HepG2 (cell line): ENCODE measurements around the gene GLIS1. TPM values are rescaled to one million over a fixed set of nuclear protein-coding genes. Genes with fewer than 3 reads are reported as not detected.

Experiments
- ATAC-seq: fragments of 200-7000 bp; cut with Tn5 transposase; 3 replicates; pipeline ENCODE4 v1.9.1; 2020; ENCODE audit warnings: mild to moderate bottlenecking, moderate library complexity
- BruUV-seq: library from RNA; stranded (reverse); fragments of 400-500 nt; replicated peaks from 2 replicates; lab custom pipeline; 2021; lab: Mats Ljungman, UMichigan
- CTCF ChIA-PET: fragments of 300-600 bp; formaldehyde crosslinking; extraction: SDS; loops from one replicate; lab custom pipeline; 2021; ENCODE audit warnings: low total read pairs, inconsistent platforms, low intra/inter-chr PET ratio; lab: Yijun Ruan, JAX
- POLR2A ChIA-PET: fragments of 350-600 bp; sonication (Branson Sonifier 250); formaldehyde crosslinking; loops from one replicate; lab custom pipeline; 2020; ENCODE audit warnings: antibody characterized with exemption, inconsistent platforms; lab: Yijun Ruan, JAX
- DNase-seq: peaks from one replicate; pipeline ENCODE4 v3.0.0-alpha.2; 2015; ENCODE audit warnings: low spot score
- FAIRE-seq: peaks from 3 replicates; lab custom pipeline; 2011; peaks lifted over from hg19 to GRCh38; lab: Jason Lieb, UNC
- H2AFZ ChIP-seq: one replicate; pipeline ENCODE4 v1.6.1; 2011; ENCODE audit warnings: low read length, inconsistent platforms
- H3K27ac ChIP-seq: fragments of 300-600 bp; 3 replicates; pipeline ENCODE4 v1.8.0; 2011; ENCODE audit warnings: mixed run types, mild to moderate bottlenecking, mixed read lengths, low read length, inconsistent platforms; ENCODE audit not compliant: insufficient read depth; ENCODE audit errors: extremely low read length
- H3K27me3 ChIP-seq, 2 experiments: fragments of 200-600 bp in 1 of 2; 2 replicates in 1 of 2; 3 replicates in 1 of 2; pipeline versions ENCODE4 v1.6.0 to v1.8.0; 2011; ENCODE audit warnings: low read length in 2 of 2, mild to moderate bottlenecking in 2 of 2, moderate library complexity in 2 of 2, inconsistent platforms in 1 of 2; ENCODE audit not compliant: insufficient read depth in 2 of 2, control insufficient read depth in 1 of 2
- H3K36me3 ChIP-seq, 2 experiments: fragments of 200-600 bp in 1 of 2; replicated peaks in 1 of 2; 2 replicates in 1 of 2; 3 replicates in 1 of 2; pipeline versions ENCODE4 v1.5.1 to v1.8.0; 2011; ENCODE audit warnings: low read length in 2 of 2, inconsistent platforms in 1 of 2; ENCODE audit not compliant: insufficient read depth in 2 of 2, control insufficient read depth in 1 of 2
- H3K4me1 ChIP-seq: 2 replicates; pipeline ENCODE4 v1.5.1; 2012; ENCODE audit warnings: low read length, inconsistent platforms; ENCODE audit not compliant: insufficient read depth
- H3K4me2 ChIP-seq: 2 replicates; pipeline ENCODE4 v1.6.0; 2011; ENCODE audit warnings: low read depth, low read length, inconsistent platforms
- H3K4me3 ChIP-seq, 3 experiments: fragments of 200-600 bp in 1 of 3; sonication (generic), shearing (Covaris generic) in 1 of 3; replicated peaks in 1 of 3; 2 replicates each; pipeline ENCODE4 v1.5.1; 2011 to 2016; ENCODE audit warnings: low read length in 3 of 3, inconsistent platforms in 2 of 3, low read depth in 2 of 3, mild to moderate bottlenecking in 2 of 3, control low read depth in 1 of 3, mixed read lengths in 1 of 3; ENCODE audit not compliant: insufficient read depth in 1 of 3
- H3K79me2 ChIP-seq: one replicate; pipeline ENCODE4 v1.6.1; 2011; ENCODE audit warnings: low read length, inconsistent platforms; ENCODE audit not compliant: insufficient read depth
- H3K9ac ChIP-seq: 2 replicates; pipeline ENCODE4 v1.6.0; 2011; ENCODE audit warnings: mild to moderate bottlenecking, low read depth, low read length, inconsistent platforms; ENCODE audit not compliant: insufficient read depth
- H3K9me3 ChIP-seq: 2 replicates; pipeline ENCODE4 v1.5.1; 2012; ENCODE audit warnings: mild to moderate bottlenecking, low read length
- H4K20me1 ChIP-seq: 2 replicates; pipeline ENCODE4 v1.6.0; 2011; ENCODE audit warnings: inconsistent platforms, mild to moderate bottlenecking, low read length, moderate library complexity; ENCODE audit not compliant: insufficient read depth
- SMAD1 ChIP-seq: sonication (generic); formaldehyde crosslinking; IDR thresholded peaks from 2 replicates; pipeline ENCODE4 v1.4.0; 2020; ENCODE audit warnings: missing genetic modification reagents, low read depth, mild to moderate bottlenecking, borderline replicate concordance
- STAT6 ChIP-seq: sonication (generic); formaldehyde crosslinking; IDR thresholded peaks from 2 replicates; pipeline ENCODE4 v1.4.0; 2020; ENCODE audit warnings: missing genetic modification reagents, mild to moderate bottlenecking, borderline replicate concordance
- ZFX ChIP-seq: sonication (generic); formaldehyde crosslinking; IDR thresholded peaks from 2 replicates; pipeline ENCODE4 v1.4.0; 2020; ENCODE audit warnings: mild to moderate bottlenecking, low read depth, missing genetic modification reagents, moderate library complexity
- ZNF160 ChIP-seq: sonication (generic); formaldehyde crosslinking; IDR thresholded peaks from 2 replicates; pipeline ENCODE4 v1.8.0; 2022; ENCODE audit warnings: mild to moderate bottlenecking, inconsistent platforms, missing genetic modification reagents
- ZNF180 ChIP-seq: sonication (generic); formaldehyde crosslinking; IDR thresholded peaks from 2 replicates; pipeline ENCODE4 v1.4.0; 2020; ENCODE audit warnings: low read depth, missing genetic modification reagents, borderline replicate concordance
- ZNF235 ChIP-seq: sonication (generic); formaldehyde crosslinking; IDR thresholded peaks from 2 replicates; pipeline ENCODE4 v1.8.1; 2023; ENCODE audit warnings: mild to moderate bottlenecking, missing genetic modification reagents, borderline replicate concordance
- ZNF558 ChIP-seq: sonication (generic); formaldehyde crosslinking; IDR thresholded peaks from 2 replicates; pipeline ENCODE4 v1.9.0; 2022; ENCODE audit warnings: mild to moderate bottlenecking, missing genetic modification reagents, borderline replicate concordance
- WGBS: methylation state at CpG from one replicate; pipeline ENCODE4 v1.1.6; 2017; ENCODE audit warnings: low lambda C conversion rate; 5-methylcytosine and 5-hydroxymethylcytosine counted together
- in situ Hi-C: cut with HindIII; loops from 2 replicates; pipeline ENCODE4 v1.10.0; 2017; ENCODE audit warnings: low pct_unique_long_range_greater_than_20kb; ENCODE audit not compliant: extremely low pct_ligation_motif_present
- intact Hi-C: fragments of 100-400 bp; cut with micrococcal nuclease; formaldehyde crosslinking; loops from one replicate; pipeline ENCODE4 v1.10.0; 2022; ENCODE audit not compliant: unreplicated experiment
- polyA plus RNA-seq, 8 experiments: library from polyadenylated mRNA; depleted of rRNA in 3 of 8; stranded (reverse) in 7 of 8; unstranded in 1 of 8; fragments of >200 nt; fragmentation: Illumina TruSeq in 4 of 8; extraction: Trizol in 4 of 8; gene quantifications; 2 replicates each; pipeline versions ENCODE4 v1.2.1 to v1.2.3, GENCODE V29; 2011 to 2016; ENCODE audit warnings: low read depth in 4 of 8, missing spikeins in 1 of 8, mixed read lengths in 1 of 8; ENCODE audit not compliant: insufficient read depth in 1 of 8
- total RNA-seq, 5 experiments: library from RNA; depleted of rRNA; stranded (reverse); fragments of >200 nt; fragmentation: Illumina TruSeq; extraction: Trizol; gene quantifications; 2 replicates each; pipeline ENCODE4 v1.2.3, GENCODE V29; 2016; ENCODE audit warnings: low read depth in 1 of 5

Gene GLIS1
- total and polyA plus RNA-seq, 2 of the 13 experiments (the other 11 are each of a cell fraction or from before 2014, with no cell fraction given): 0.03 TPM; not detected in 1

DNA sequence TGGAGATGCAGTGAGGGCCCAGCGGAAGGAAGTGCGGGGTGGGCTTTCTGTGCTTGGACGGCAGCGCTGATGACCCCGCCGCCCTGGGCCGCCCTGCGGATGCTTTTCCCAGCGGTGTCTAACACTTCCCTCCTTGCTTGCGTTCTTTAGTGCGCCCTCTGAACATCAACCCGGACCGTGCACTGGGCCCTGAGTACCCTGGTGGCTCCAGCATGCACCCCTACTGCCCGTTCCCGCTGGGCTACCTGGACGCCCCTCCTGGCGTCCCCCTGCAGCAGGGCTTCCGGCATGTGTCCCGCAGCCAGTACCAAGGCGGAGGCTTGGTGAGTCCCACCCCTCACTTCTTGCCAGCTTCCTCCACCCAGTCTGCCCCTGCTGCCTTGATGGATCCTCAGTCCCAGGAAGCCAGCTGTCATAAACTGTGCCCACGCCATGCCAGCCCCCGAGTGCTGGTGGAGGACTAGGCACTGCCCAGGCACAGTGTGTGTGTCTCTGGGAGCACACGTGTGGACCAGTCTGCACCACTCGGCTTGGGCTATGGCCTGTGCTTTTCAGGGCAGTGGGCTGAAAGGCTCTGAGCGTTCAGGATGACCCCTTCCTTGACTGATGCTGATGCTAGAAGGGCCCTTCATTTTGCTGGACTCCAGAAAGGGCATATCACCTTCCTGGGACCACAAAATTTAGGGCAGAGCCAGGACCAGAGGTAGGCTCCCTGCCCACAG lies 277.5 kb downstream of the GLIS1 start:
- ChIA-PET POLR2A (no interaction called here), CTCF (no interaction called here)
- H3K79me2 ChIP-seq: no peaks in the 10 kb centered on the region
- H3K27ac ChIP-seq: no peak overlapping the region
- no peak for DNase-seq
- TF ChIP-seq ZNF558 (CRISPR knock-in tag) (no peak), ZFX (CRISPR knock-in tag) (0 out of 2 replicates have a peak, but pooled peaks have one; percentile 6), ZNF160 (no peak), ZNF180 (CRISPR knock-in tag) (no peak), ZNF235 (CRISPR knock-in tag) (no peak), STAT6 (no peak), SMAD1 (no peak)
- no peaks in the 10 kb centered on the region for H3K9me3 ChIP-seq
- H3K4me2 ChIP-seq: 0 out of 2 replicates have a peak overlapping the region, but pooled peaks have one; percentile 29
- no peaks in the 10 kb centered on the region for H3K36me3 ChIP-seq
- ATAC-seq: peak; percentile 23; the same call in 2 of the 3 replicates
- H4K20me1 ChIP-seq: no peaks in the 10 kb centered on the region
- FAIRE-seq: no peak
- no peak overlapping the region for H2AFZ ChIP-seq
- H3K9ac ChIP-seq: no peak overlapping the region
- peaks cover 3 to 34% of the 10 kb centered on the region in 2 experiments; a peak in 3 of 5 replicates for H3K27me3 ChIP-seq
- BruUV-seq: no TSS peak
- H3K4me1 ChIP-seq: no peaks in the 10 kb centered on the region
- WGBS: 87% methylated on average over 20 of the region's 25 CpGs
- no peak overlapping the region for H3K4me3 ChIP-seq
- intact Hi-C loops: no loop called here
- in situ Hi-C loops: no loop called here
